ENCODE measurements around the gene POTEG. TPM values are rescaled to one million over a fixed set of nuclear protein-coding genes. Genes with fewer than 3 reads are reported as not detected.
"Not testable (repeated sequence)": the region's sequence is repeated elsewhere in the genome, so short reads cannot be mapped to it uniquely, and the experiment has no call there.

POTEG gene
- total RNA-seq, 2 experiments from 2014 or later = not detected

- ATAC-seq (ENCODE audit: poor library complexity); H3K9me3 Mint-ChIP-seq; H3K9me3 ChIP-seq (ENCODE audit: control insufficient read depth in 1 of 2, insufficient read depth in 1 of 2, low read length in 2 of 2); H3K4me3 Mint-ChIP-seq; CTCF ChIA-PET; H3K4me1 ChIP-seq (ENCODE audit: insufficient read depth, low read length); DNase-seq; POLR2A ChIA-PET; H3K4me1 Mint-ChIP-seq (ENCODE audit: low read depth); H3K36me3 Mint-ChIP-seq (ENCODE audit: low read depth); H3K27me3 Mint-ChIP-seq; intact Hi-C loops (cut with DNase I, micrococcal nuclease); H3K36me3 ChIP-seq (ENCODE audit: insufficient read depth, low read length); H3K27ac ChIP-seq (ENCODE audit: low read depth in 1 of 2, low read length in 2 of 2); H3K4me3 ChIP-seq (ENCODE audit: low read length); H3K27ac Mint-ChIP-seq; H3K27me3 ChIP-seq (ENCODE audit: control insufficient read depth in 1 of 2, insufficient read depth in 2 of 2, low read length in 2 of 2): not testable (repeated sequence)
These were observed 54.0 kb downstream of the POTEG start for GRCh38 chr14:19380137-19380536.

- peaks cover 0 to 20% of the 10 kb centered on the region in 2 experiments for H3K9me3 ChIP-seq (ENCODE audit: control insufficient read depth in 1 of 2, insufficient read depth in 1 of 2, low read length in 2 of 2)
- H3K4me3 ChIP-seq (ENCODE audit: low read length); POLR2A ChIA-PET; H3K4me3 Mint-ChIP-seq; H3K27me3 ChIP-seq (ENCODE audit: control insufficient read depth in 1 of 2, insufficient read depth in 2 of 2, low read length in 2 of 2); intact Hi-C loops (cut with DNase I, micrococcal nuclease); CTCF ChIA-PET; H3K36me3 ChIP-seq (ENCODE audit: insufficient read depth, low read length); H3K27ac ChIP-seq (ENCODE audit: low read depth in 1 of 2, low read length in 2 of 2); H3K4me1 ChIP-seq (ENCODE audit: insufficient read depth, low read length); H3K4me1 Mint-ChIP-seq (ENCODE audit: low read depth); H3K27ac Mint-ChIP-seq; ATAC-seq (ENCODE audit: poor library complexity); H3K9me3 Mint-ChIP-seq; H3K27me3 Mint-ChIP-seq; H3K36me3 Mint-ChIP-seq (ENCODE audit: low read depth): not testable (repeated sequence)
- DNase-seq = peak in 1 of 14 experiments; percentile 7
These were observed 59.7 kb downstream of the POTEG start for GRCh38 chr14:19374451-19374903.

- peak in 1 of 14 experiments; percentile 17 for DNase-seq
- H3K4me1 ChIP-seq (ENCODE audit: insufficient read depth, low read length); H3K9me3 Mint-ChIP-seq; ATAC-seq (ENCODE audit: poor library complexity); H3K4me3 ChIP-seq (ENCODE audit: low read length); intact Hi-C loops (cut with DNase I, micrococcal nuclease); H3K4me3 Mint-ChIP-seq; H3K36me3 Mint-ChIP-seq (ENCODE audit: low read depth); H3K27ac ChIP-seq (ENCODE audit: low read depth in 1 of 2, low read length in 2 of 2); H3K27me3 ChIP-seq (ENCODE audit: control insufficient read depth in 1 of 2, insufficient read depth in 2 of 2, low read length in 2 of 2); H3K27ac Mint-ChIP-seq; H3K36me3 ChIP-seq (ENCODE audit: insufficient read depth, low read length); CTCF ChIA-PET; H3K27me3 Mint-ChIP-seq; H3K4me1 Mint-ChIP-seq (ENCODE audit: low read depth); POLR2A ChIA-PET: not testable (repeated sequence)
- H3K9me3 ChIP-seq (ENCODE audit: control insufficient read depth in 1 of 2, insufficient read depth in 1 of 2, low read length in 2 of 2) = peaks cover 0 to 20% of the 10 kb centered on the region in 2 experiments
These were observed 61.2 kb downstream of the POTEG start for GRCh38 chr14:19372813-19373500.

- DNase-seq; H3K4me1 Mint-ChIP-seq (ENCODE audit: low read depth); H3K36me3 ChIP-seq (ENCODE audit: insufficient read depth, low read length); POLR2A ChIA-PET; intact Hi-C loops (cut with DNase I, micrococcal nuclease); H3K27ac Mint-ChIP-seq; H3K36me3 Mint-ChIP-seq (ENCODE audit: low read depth); H3K9me3 Mint-ChIP-seq; H3K27me3 ChIP-seq (ENCODE audit: control insufficient read depth in 1 of 2, insufficient read depth in 2 of 2, low read length in 2 of 2); ATAC-seq (ENCODE audit: poor library complexity); H3K27ac ChIP-seq (ENCODE audit: low read depth in 1 of 2, low read length in 2 of 2); H3K27me3 Mint-ChIP-seq; H3K4me3 ChIP-seq (ENCODE audit: low read length); CTCF ChIA-PET; H3K4me3 Mint-ChIP-seq; H3K4me1 ChIP-seq (ENCODE audit: insufficient read depth, low read length): not testable (repeated sequence)
- H3K9me3 ChIP-seq (ENCODE audit: control insufficient read depth in 1 of 2, insufficient read depth in 1 of 2, low read length in 2 of 2) = peaks cover 0 to 20% of the 10 kb centered on the region in 2 experiments
These were observed 62.4 kb downstream of the POTEG start for GRCh38 chr14:19371767-19372166.

GRCh38 chr14:19362803-19363202 lies 71.3 kb downstream of the POTEG start:
- CTCF ChIA-PET; ATAC-seq (ENCODE audit: poor library complexity): not testable (repeated sequence)

GRCh38 chr14:19362323-19362722 lies 71.8 kb downstream of the POTEG start:
- CTCF ChIA-PET; H3K27me3 Mint-ChIP-seq; H3K9me3 ChIP-seq (ENCODE audit: control insufficient read depth in 1 of 2, insufficient read depth in 1 of 2, low read length in 2 of 2); POLR2A ChIA-PET; H3K27ac Mint-ChIP-seq; H3K4me1 Mint-ChIP-seq (ENCODE audit: low read depth); H3K4me1 ChIP-seq (ENCODE audit: insufficient read depth, low read length); H3K36me3 Mint-ChIP-seq (ENCODE audit: low read depth); H3K4me3 Mint-ChIP-seq; H3K27me3 ChIP-seq (ENCODE audit: control insufficient read depth in 1 of 2, insufficient read depth in 2 of 2, low read length in 2 of 2); ATAC-seq (ENCODE audit: poor library complexity); H3K4me3 ChIP-seq (ENCODE audit: low read length); H3K9me3 Mint-ChIP-seq; intact Hi-C loops (cut with DNase I, micrococcal nuclease); H3K27ac ChIP-seq (ENCODE audit: low read depth in 1 of 2, low read length in 2 of 2); H3K36me3 ChIP-seq (ENCODE audit: insufficient read depth, low read length); DNase-seq: not testable (repeated sequence)

More at GRCh38 chr14:19362803-19363202, 71.3 kb downstream of the POTEG start:
- H3K4me1 ChIP-seq (ENCODE audit: insufficient read depth, low read length); H3K36me3 ChIP-seq (ENCODE audit: insufficient read depth, low read length); H3K27ac ChIP-seq (ENCODE audit: low read depth in 1 of 2, low read length in 2 of 2); DNase-seq; H3K27me3 ChIP-seq (ENCODE audit: control insufficient read depth in 1 of 2, insufficient read depth in 2 of 2, low read length in 2 of 2); H3K4me3 Mint-ChIP-seq; POLR2A ChIA-PET; H3K4me3 ChIP-seq (ENCODE audit: low read length); H3K27ac Mint-ChIP-seq; H3K36me3 Mint-ChIP-seq (ENCODE audit: low read depth); H3K9me3 Mint-ChIP-seq; H3K4me1 Mint-ChIP-seq (ENCODE audit: low read depth); H3K9me3 ChIP-seq (ENCODE audit: control insufficient read depth in 1 of 2, insufficient read depth in 1 of 2, low read length in 2 of 2); intact Hi-C loops (cut with DNase I, micrococcal nuclease); H3K27me3 Mint-ChIP-seq: not testable (repeated sequence)

- H3K27ac ChIP-seq (ENCODE audit: low read depth in 1 of 2, low read length in 2 of 2); H3K27ac Mint-ChIP-seq; H3K9me3 Mint-ChIP-seq; H3K36me3 ChIP-seq (ENCODE audit: insufficient read depth, low read length); H3K4me1 Mint-ChIP-seq (ENCODE audit: low read depth); H3K4me1 ChIP-seq (ENCODE audit: insufficient read depth, low read length); DNase-seq; H3K9me3 ChIP-seq (ENCODE audit: control insufficient read depth in 1 of 2, insufficient read depth in 1 of 2, low read length in 2 of 2); H3K36me3 Mint-ChIP-seq (ENCODE audit: low read depth); H3K27me3 ChIP-seq (ENCODE audit: control insufficient read depth in 1 of 2, insufficient read depth in 2 of 2, low read length in 2 of 2); H3K4me3 Mint-ChIP-seq; POLR2A ChIA-PET; H3K27me3 Mint-ChIP-seq; intact Hi-C loops (cut with DNase I, micrococcal nuclease); CTCF ChIA-PET; ATAC-seq (ENCODE audit: poor library complexity); H3K4me3 ChIP-seq (ENCODE audit: low read length): not testable (repeated sequence)
These were observed 72.4 kb downstream of the POTEG start for GRCh38 chr14:19361636-19362253.

All from CD4-positive, alpha-beta T cell (primary cell).